ENCODE results near the gene UFM1. TPM values are rescaled to one million over a fixed set of nuclear protein-coding genes. Genes with fewer than 3 reads are reported as not detected.

The UFM1 gene
- total and polyA plus RNA-seq, 2 experiments from 2014 or later = 80.4 to 128 TPM

GRCh38 chr13:38338089-38338488 lies 11.6 kb upstream of the UFM1 start:
- Histone ChIP-seq H3K4me3 (no peak overlapping the region), H3K4me2 (no peak overlapping the region), H3K9me3 (ENCODE audit: low read depth) (no peaks in the 10 kb centered on the region), H3K4me1 (ENCODE audit: insufficient read depth) (no peaks in the 10 kb centered on the region), H3K9me2 (replicated peaks; ENCODE audit: insufficient read depth) (no peaks in the 10 kb centered on the region), H3K36me3 (replicated peaks; ENCODE audit: insufficient read depth, low read depth) (no peaks in the 10 kb centered on the region), H2AFZ (no peak overlapping the region), H4K20me1 (ENCODE audit: insufficient read depth, poor library complexity, severe bottlenecking) (no peaks in the 10 kb centered on the region), H3K27me3 (no peaks in the 10 kb centered on the region), H3K79me2 (peaks cover under 1% of the 10 kb centered on the region), H3K27ac (no peak overlapping the region)
- 94% methylated on average over 2 of the region's 2 CpGs for WGBS (ENCODE audit: low lambda C conversion rate, missing lambda C conversion rate)
- no peak for TF ChIP-seq EZH2 (IDR thresholded peaks at IDR 0.05; ENCODE audit: borderline replicate concordance)
- no peak for TF ChIP-seq CTCF (IDR thresholded peaks at IDR 0.05; ENCODE audit: poor library complexity)
- TF ChIP-seq EZH2phosphoT487 (IDR thresholded peaks at IDR 0.05; ENCODE audit: low read depth, severe bottlenecking, unreplicated experiment) = no peak
- DNase-seq (ENCODE audit: low spot score) = no peak

GRCh38 chr13:38340624-38341023 lies 9.0 kb upstream of the UFM1 start:
- whole genome bisulfite sequencing (ENCODE audit: low lambda C conversion rate, missing lambda C conversion rate) = 100% methylated on average over 1 of the region's 1 CpG
- Histone ChIP-seq H3K36me3 (replicated peaks; ENCODE audit: insufficient read depth, low read depth) (no peaks in the 10 kb centered on the region), H2AFZ (no peak overlapping the region)

GRCh38 chr13:38341149-38341692 lies 8.4 kb upstream of the UFM1 start:
- H3K27me3 ChIP-seq = no peaks in the 10 kb centered on the region
- 81% methylated on average over 3 of the region's 3 CpGs for WGBS (ENCODE audit: low lambda C conversion rate, missing lambda C conversion rate)

More at GRCh38 chr13:38340624-38341023, 9.0 kb upstream of the UFM1 start:
- Histone ChIP-seq H3K79me2 (peaks cover 3% of the 10 kb centered on the region), H3K27ac (no peak overlapping the region), H3K9me2 (replicated peaks; ENCODE audit: insufficient read depth) (no peaks in the 10 kb centered on the region), H3K4me3 (no peak overlapping the region), H3K4me2 (no peak overlapping the region), H3K4me1 (ENCODE audit: insufficient read depth) (no peaks in the 10 kb centered on the region), H3K9me3 (ENCODE audit: low read depth) (no peaks in the 10 kb centered on the region), H3K27me3 (no peaks in the 10 kb centered on the region), H4K20me1 (ENCODE audit: insufficient read depth, poor library complexity, severe bottlenecking) (no peaks in the 10 kb centered on the region)
- no peak for DNase-seq (ENCODE audit: low spot score)
- no peak for TF ChIP-seq EZH2phosphoT487 (IDR thresholded peaks at IDR 0.05; ENCODE audit: low read depth, severe bottlenecking, unreplicated experiment)
- TF ChIP-seq CTCF (IDR thresholded peaks at IDR 0.05; ENCODE audit: poor library complexity) = no peak
- no peak for TF ChIP-seq EZH2 (IDR thresholded peaks at IDR 0.05; ENCODE audit: borderline replicate concordance)

More at GRCh38 chr13:38341149-38341692, 8.4 kb upstream of the UFM1 start:
- H3K36me3 ChIP-seq (replicated peaks; ENCODE audit: insufficient read depth, low read depth) = no peaks in the 10 kb centered on the region
- no peak for DNase-seq (ENCODE audit: low spot score)
- no peaks in the 10 kb centered on the region for H3K4me1 ChIP-seq (ENCODE audit: insufficient read depth)
- no peak overlapping the region for H3K4me2 ChIP-seq
- H2AFZ ChIP-seq = no peak overlapping the region
- H4K20me1 ChIP-seq (ENCODE audit: insufficient read depth, poor library complexity, severe bottlenecking) = no peaks in the 10 kb centered on the region
- H3K4me3 ChIP-seq = no peak overlapping the region
- peaks cover 3% of the 10 kb centered on the region for H3K79me2 ChIP-seq
- no peaks in the 10 kb centered on the region for H3K9me2 ChIP-seq (replicated peaks; ENCODE audit: insufficient read depth)
- no peak overlapping the region for H3K27ac ChIP-seq
- TF ChIP-seq CTCF (IDR thresholded peaks at IDR 0.05; ENCODE audit: poor library complexity) = no peak
- H3K9me3 ChIP-seq (ENCODE audit: low read depth) = no peaks in the 10 kb centered on the region
